ENCODE results near the gene SLC2A10.

GRCh38 chr20:46701057-46701456, 8.4 kb upstream of the SLC2A10 start:
- TF ChIP-seq EZH2 (IDR thresholded peaks at IDR 0.05; ENCODE audit: borderline replicate concordance, low read depth, low read length, poor library complexity, severe bottlenecking) = no peak
- TF ChIP-seq, protein P1, sequence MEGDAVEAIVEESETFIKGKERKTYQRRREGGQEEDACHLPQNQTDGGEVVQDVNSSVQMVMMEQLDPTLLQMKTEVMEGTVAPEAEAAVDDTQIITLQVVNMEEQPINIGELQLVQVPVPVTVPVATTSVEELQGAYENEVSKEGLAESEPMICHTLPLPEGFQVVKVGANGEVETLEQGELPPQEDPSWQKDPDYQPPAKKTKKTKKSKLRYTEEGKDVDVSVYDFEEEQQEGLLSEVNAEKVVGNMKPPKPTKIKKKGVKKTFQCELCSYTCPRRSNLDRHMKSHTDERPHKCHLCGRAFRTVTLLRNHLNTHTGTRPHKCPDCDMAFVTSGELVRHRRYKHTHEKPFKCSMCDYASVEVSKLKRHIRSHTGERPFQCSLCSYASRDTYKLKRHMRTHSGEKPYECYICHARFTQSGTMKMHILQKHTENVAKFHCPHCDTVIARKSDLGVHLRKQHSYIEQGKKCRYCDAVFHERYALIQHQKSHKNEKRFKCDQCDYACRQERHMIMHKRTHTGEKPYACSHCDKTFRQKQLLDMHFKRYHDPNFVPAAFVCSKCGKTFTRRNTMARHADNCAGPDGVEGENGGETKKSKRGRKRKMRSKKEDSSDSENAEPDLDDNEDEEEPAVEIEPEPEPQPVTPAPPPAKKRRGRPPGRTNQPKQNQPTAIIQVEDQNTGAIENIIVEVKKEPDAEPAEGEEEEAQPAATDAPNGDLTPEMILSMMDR (conservative IDR thresholded peaks at IDR 0.05; ENCODE audit: low read depth, low read length) = no peak
